K562 (cell line): ENCODE data around the gene RHD. TPM values are rescaled to one million over a fixed set of nuclear protein-coding genes. Genes with fewer than 3 reads are reported as not detected.
"Not testable (repeated sequence)": the region's sequence is repeated elsewhere in the genome, so short reads cannot be mapped to it uniquely, and the experiment has no call there.

Experiments
- ATAC-seq: fragments of 200-7000 bp; cut with Tn5 transposase; 3 replicates; pipeline ENCODE4 v1.9.1; 2020; ENCODE audit warnings: moderate library complexity
- BruUV-seq: library from RNA; stranded (reverse); fragments of 400-500 nt; replicated peaks from 2 replicates; lab custom pipeline; 2021; lab: Mats Ljungman, UMichigan
- CTCF ChIA-PET: fragments of 300-600 bp; formaldehyde crosslinking; extraction: SDS; loops from one replicate; lab custom pipeline; 2021; ENCODE audit warnings: low intra/inter-chr PET ratio; lab: Yijun Ruan, JAX
- POLR2A ChIA-PET: fragments of 300-600, 350-650 bp; sonication (Branson Sonifier 250); formaldehyde crosslinking; extraction: SDS; loops from one replicate; lab custom pipeline; 2021; ENCODE audit warnings: antibody characterized with exemption, inconsistent platforms; lab: Yijun Ruan, JAX
- DNase-seq, 4 experiments: peaks; one replicate each; pipeline versions ENCODE4 v3.0.0 to v3.0.0-alpha.2; 2011 to 2018; ENCODE audit warnings: low spot score in 3 of 4, mixed read lengths in 3 of 4; ENCODE audit errors: extremely low read depth in 1 of 4
- FAIRE-seq: peaks from 2 replicates; lab custom pipeline; 2011; peaks lifted over from hg19 to GRCh38; lab: Jason Lieb, UNC
- H2AFZ ChIP-seq: 2 replicates; pipeline ENCODE4 v1.6.0; 2011; ENCODE audit warnings: low read depth, low read length, control low read depth, inconsistent platforms
- H3K27ac ChIP-seq: fragments of 200-600 bp; 3 replicates; pipeline ENCODE4 v1.8.0; 2011; ENCODE audit warnings: low read depth, mild to moderate bottlenecking, control low read depth, inconsistent platforms, low read length, moderate library complexity, mixed read lengths; ENCODE audit errors: extremely low read depth
- H3K27me3 ChIP-seq, 2 experiments: fragments of 300-600 bp in 1 of 2; 2 replicates in 1 of 2; 3 replicates in 1 of 2; pipeline versions ENCODE4 v1.6.0 to v1.8.0; 2011; ENCODE audit warnings: inconsistent platforms in 2 of 2, low read length in 2 of 2, mild to moderate bottlenecking in 1 of 2, mixed read lengths in 1 of 2, moderate library complexity in 1 of 2; ENCODE audit not compliant: control insufficient read depth in 2 of 2, insufficient read depth in 2 of 2
- H3K36me3 ChIP-seq: fragments of 300-600 bp; 3 replicates; pipeline ENCODE4 v1.8.0; 2011; ENCODE audit warnings: mild to moderate bottlenecking, low read length, inconsistent platforms; ENCODE audit not compliant: control insufficient read depth, insufficient read depth
- H3K4me1 ChIP-seq, 2 experiments: fragments of 200-600 bp in 1 of 2; replicated peaks in 1 of 2; 2 replicates in 1 of 2; 3 replicates in 1 of 2; pipeline versions ENCODE4 v1.5.1 to v1.8.0; 2011; ENCODE audit warnings: inconsistent platforms in 2 of 2, low read length in 2 of 2, mild to moderate bottlenecking in 1 of 2, mixed read lengths in 1 of 2, moderate library complexity in 1 of 2; ENCODE audit not compliant: control insufficient read depth in 2 of 2, insufficient read depth in 2 of 2
- H3K4me2 ChIP-seq: 2 replicates; pipeline ENCODE4 v1.6.1; 2011; ENCODE audit warnings: low read length, control low read depth, inconsistent platforms, mixed read lengths; ENCODE audit not compliant: insufficient read depth
- H3K4me3 ChIP-seq: fragments of 200-600 bp; sonication (generic), shearing (Covaris generic); 2 replicates; pipeline ENCODE4 v1.5.1; 2016; ENCODE audit warnings: control low read depth, inconsistent platforms
- H3K79me2 ChIP-seq: fragments of 200-600 bp; 3 replicates; pipeline ENCODE4 v1.8.0; 2011; ENCODE audit warnings: low read length, inconsistent platforms; ENCODE audit not compliant: control insufficient read depth, insufficient read depth
- H3K9ac ChIP-seq, 2 experiments: 2 replicates each; pipeline versions ENCODE4 v1.6.0 to v1.6.1; 2011; ENCODE audit warnings: low read depth in 2 of 2, low read length in 2 of 2, control low read depth in 1 of 2, inconsistent platforms in 1 of 2, mild to moderate bottlenecking in 1 of 2, mixed read lengths in 1 of 2; ENCODE audit not compliant: insufficient read depth in 1 of 2
- H3K9me1 ChIP-seq: one replicate; pipeline ENCODE4 v1.6.0; 2011; ENCODE audit warnings: inconsistent platforms, mild to moderate bottlenecking, low read length, moderate library complexity; ENCODE audit not compliant: control insufficient read depth, insufficient read depth
- H3K9me3 ChIP-seq: replicated peaks from 2 replicates; pipeline ENCODE4 v1.5.1; 2011; ENCODE audit warnings: low read depth, low read length, inconsistent platforms; ENCODE audit not compliant: control insufficient read depth, insufficient read depth
- H4K20me1 ChIP-seq: replicated peaks from 2 replicates; pipeline ENCODE4 v1.6.1; 2011; ENCODE audit warnings: low read length, inconsistent platforms, mixed read lengths; ENCODE audit not compliant: control insufficient read depth, insufficient read depth
- ATF7 ChIP-seq: fragments of 450-650 bp; IDR thresholded peaks from 2 replicates; pipeline ENCODE4 v1.7.1; 2014; ENCODE audit warnings: mild to moderate bottlenecking, moderate library complexity
- BHLHE40 ChIP-seq: IDR thresholded peaks from 2 replicates; pipeline ENCODE4 v1.6.1; 2011; ENCODE audit warnings: low read length, improper control_type of control experiment
- CXXC5 ChIP-seq: fragments of 250-450 bp; sonication (Bioruptor Pico); IDR thresholded peaks from 2 replicates; pipeline ENCODE4 v1.8.0; 2022; ENCODE audit warnings: inconsistent platforms, mild to moderate bottlenecking, moderate library complexity
- FOSL1 ChIP-seq: fragments of 200-800 bp; sonication (Bioruptor generic); conservative IDR thresholded peaks from 2 replicates; pipeline ENCODE4 v1.6.1; 2016; ENCODE audit warnings: missing genetic modification characterization, missing compliant biosample characterization
- JUN ChIP-seq, 2 experiments: sonication (generic) in 1 of 2; formaldehyde crosslinking in 1 of 2; IDR thresholded peaks; 2 replicates each; pipeline versions ENCODE4 v1.6.1 to v1.8.0; 2012 to 2022; ENCODE audit warnings: borderline replicate concordance in 2 of 2, mild to moderate bottlenecking in 2 of 2, improper control_type of control experiment in 1 of 2, low read depth in 1 of 2, low read length in 1 of 2, missing genetic modification reagents in 1 of 2
- JUND ChIP-seq, 2 experiments: IDR thresholded peaks; 2 replicates in 1 of 2; 3 replicates in 1 of 2; pipeline ENCODE4 v1.6.1; 2011; ENCODE audit warnings: borderline replicate concordance in 2 of 2, low read depth in 2 of 2, low read length in 2 of 2, improper control_type of control experiment in 1 of 2, missing biosample characterization in 1 of 2, missing genetic modification characterization in 1 of 2, missing genetic modification reagents in 1 of 2
- YY1 ChIP-seq, 3 experiments: IDR thresholded peaks; 2 replicates each; pipeline ENCODE4 v1.6.1; 2011; ENCODE audit warnings: low read length in 2 of 3, mild to moderate bottlenecking in 2 of 3, moderate library complexity in 2 of 3, borderline replicate concordance in 1 of 3, control low read depth in 1 of 3, low read depth in 1 of 3; ENCODE audit not compliant: insufficient read depth in 3 of 3, insufficient replicate concordance in 2 of 3, control insufficient read depth in 1 of 3, insufficient read length in 1 of 3; ENCODE audit errors: extremely low read depth in 1 of 3
- WGBS: fragments of 100-300 bp; shearing (Covaris generic); methylation state at CpG from one replicate; pipeline ENCODE4 v1.1.6; 2016; ENCODE audit warnings: low coverage, mixed read lengths; ENCODE audit not compliant: insufficient coverage; ENCODE audit errors: missing lambda C conversion rate; 5-methylcytosine and 5-hydroxymethylcytosine counted together
- in situ Hi-C: fragments of 300-500 bp; cut with MboI; formaldehyde crosslinking; loops from 4 replicates; pipeline ENCODE4 v1.15.0; 2018; ENCODE audit warnings: inconsistent platforms, mixed read lengths
- intact Hi-C: fragments of 100-400 bp; cut with micrococcal nuclease; formaldehyde crosslinking; loops from 2 replicates; pipeline ENCODE4 v1.14.2; 2022
- polyA plus RNA-seq, 8 experiments: library from polyadenylated mRNA; depleted of rRNA in 4 of 8; stranded (reverse) in 5 of 8; unstranded in 3 of 8; fragments of >200 nt; fragmentation: Nextera tagmentation in 2 of 8; fragmentation: Illumina TruSeq in 1 of 8; extraction: Ambion mirVana in 2 of 8; extraction: Trizol in 1 of 8; gene quantifications; 2 replicates each; pipeline versions ENCODE4 v1.2.1 to v1.2.3, GENCODE V29; 2011 to 2014; ENCODE audit warnings: inconsistent platforms in 1 of 8, missing spikeins in 1 of 8
- total RNA-seq, 7 experiments: library from RNA; depleted of rRNA in 6 of 7; stranded (reverse); fragments of >200 nt in 6 of 7; fragmentation: Illumina TruSeq in 2 of 7; extraction: Trizol in 2 of 7; gene quantifications; 2 replicates each; pipeline versions ENCODE4 v1.2.1 to v1.2.3, GENCODE V29; 2011 to 2021; ENCODE audit warnings: low replicate concordance in 1 of 7
- TF ChIP-seq, protein P1 (sequence below): fragments of 450-650 bp; IDR thresholded peaks from 2 replicates; pipeline ENCODE4 v1.6.1; 2017; ENCODE audit warnings: antibody characterized with exemption, mild to moderate bottlenecking
- TF ChIP-seq, protein P2 (sequence below), 2 experiments: fragments of 450-650 bp in 1 of 2; sonication (generic) in 1 of 2; formaldehyde crosslinking in 1 of 2; IDR thresholded peaks in 1 of 2; conservative IDR thresholded peaks in 1 of 2; 2 replicates each; pipeline versions ENCODE4 v1.6.1 to v1.8.1; 2016 to 2023; ENCODE audit warnings: mild to moderate bottlenecking in 2 of 2, moderate library complexity in 2 of 2, inconsistent platforms in 1 of 2, missing genetic modification reagents in 1 of 2
- TF ChIP-seq, protein P3 (sequence below): IDR thresholded peaks from 2 replicates; pipeline ENCODE4 v1.6.1; 2014; ENCODE audit warnings: antibody characterized with exemption

Gene RHD
- total and polyA plus RNA-seq, 9 of the 15 experiments (the other 6 are each of a cell fraction or from before 2014, with no cell fraction given): 8.8 to 32.4 (median 15.0) TPM

DNA sequence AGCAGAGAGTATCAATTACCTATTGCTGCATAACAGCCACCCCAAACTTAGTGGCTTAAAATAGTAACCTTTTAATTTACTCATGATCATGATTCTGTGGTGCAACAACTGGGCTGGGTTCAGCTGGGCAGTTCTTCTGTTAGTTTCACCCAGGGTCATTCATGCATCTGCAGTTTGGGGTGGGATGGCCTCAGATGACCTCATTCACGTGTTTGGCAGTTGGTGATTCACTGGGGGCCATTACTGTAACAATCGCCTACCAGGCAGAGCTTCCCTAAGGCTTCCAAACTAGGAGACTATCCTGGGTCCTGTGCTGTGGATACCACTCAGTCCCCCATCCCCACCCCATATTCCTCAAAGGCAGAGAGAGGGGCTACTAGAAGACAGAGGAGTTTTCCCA is 6.0 kb downstream of the RHD start:
- Histone ChIP-seq H3K79me2 (peaks cover 33% of the 10 kb centered on the region), H3K9ac (peak overlapping the region in 1 of 2 experiments; percentile 25; a peak in 1 of 4 replicates), H3K4me1 (peaks cover 4 to 23% of the 10 kb centered on the region in 2 experiments; a peak in 4 of 5 replicates), H3K27ac (peak overlapping the region; percentile 76)
- H3K36me3 ChIP-seq; H3K4me2 ChIP-seq; H3K9me1 ChIP-seq; POLR2A ChIA-PET; H3K9me3 ChIP-seq; H3K4me3 ChIP-seq; in situ Hi-C loops; H3K27me3 ChIP-seq; H4K20me1 ChIP-seq; BruUV-seq; H2AFZ ChIP-seq; intact Hi-C loops; CTCF ChIA-PET; TF ChIP-seq JUN (CRISPR knock-in tag; IDR thresholded peaks at IDR 0.05; ENCODE audit: borderline replicate concordance): not testable (repeated sequence)
- WGBS: 0% methylated on average over 2 of the region's 2 CpGs
- TF ChIP-seq, protein P1, sequence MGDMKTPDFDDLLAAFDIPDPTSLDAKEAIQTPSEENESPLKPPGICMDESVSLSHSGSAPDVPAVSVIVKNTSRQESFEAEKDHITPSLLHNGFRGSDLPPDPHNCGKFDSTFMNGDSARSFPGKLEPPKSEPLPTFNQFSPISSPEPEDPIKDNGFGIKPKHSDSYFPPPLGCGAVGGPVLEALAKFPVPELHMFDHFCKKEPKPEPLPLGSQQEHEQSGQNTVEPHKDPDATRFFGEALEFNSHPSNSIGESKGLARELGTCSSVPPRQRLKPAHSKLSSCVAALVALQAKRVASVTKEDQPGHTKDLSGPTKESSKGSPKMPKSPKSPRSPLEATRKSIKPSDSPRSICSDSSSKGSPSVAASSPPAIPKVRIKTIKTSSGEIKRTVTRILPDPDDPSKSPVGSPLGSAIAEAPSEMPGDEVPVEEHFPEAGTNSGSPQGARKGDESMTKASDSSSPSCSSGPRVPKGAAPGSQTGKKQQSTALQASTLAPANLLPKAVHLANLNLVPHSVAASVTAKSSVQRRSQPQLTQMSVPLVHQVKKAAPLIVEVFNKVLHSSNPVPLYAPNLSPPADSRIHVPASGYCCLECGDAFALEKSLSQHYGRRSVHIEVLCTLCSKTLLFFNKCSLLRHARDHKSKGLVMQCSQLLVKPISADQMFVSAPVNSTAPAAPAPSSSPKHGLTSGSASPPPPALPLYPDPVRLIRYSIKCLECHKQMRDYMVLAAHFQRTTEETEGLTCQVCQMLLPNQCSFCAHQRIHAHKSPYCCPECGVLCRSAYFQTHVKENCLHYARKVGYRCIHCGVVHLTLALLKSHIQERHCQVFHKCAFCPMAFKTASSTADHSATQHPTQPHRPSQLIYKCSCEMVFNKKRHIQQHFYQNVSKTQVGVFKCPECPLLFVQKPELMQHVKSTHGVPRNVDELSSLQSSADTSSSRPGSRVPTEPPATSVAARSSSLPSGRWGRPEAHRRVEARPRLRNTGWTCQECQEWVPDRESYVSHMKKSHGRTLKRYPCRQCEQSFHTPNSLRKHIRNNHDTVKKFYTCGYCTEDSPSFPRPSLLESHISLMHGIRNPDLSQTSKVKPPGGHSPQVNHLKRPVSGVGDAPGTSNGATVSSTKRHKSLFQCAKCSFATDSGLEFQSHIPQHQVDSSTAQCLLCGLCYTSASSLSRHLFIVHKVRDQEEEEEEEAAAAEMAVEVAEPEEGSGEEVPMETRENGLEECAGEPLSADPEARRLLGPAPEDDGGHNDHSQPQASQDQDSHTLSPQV: 0 out of 2 replicates have a peak, but pooled peaks have one; percentile 40
- TF ChIP-seq, protein P2, sequence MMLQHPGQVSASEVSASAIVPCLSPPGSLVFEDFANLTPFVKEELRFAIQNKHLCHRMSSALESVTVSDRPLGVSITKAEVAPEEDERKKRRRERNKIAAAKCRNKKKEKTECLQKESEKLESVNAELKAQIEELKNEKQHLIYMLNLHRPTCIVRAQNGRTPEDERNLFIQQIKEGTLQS (IDR thresholded peaks at IDR 0.05): peak; percentile 73
- TF ChIP-seq, protein P2 (CRISPR knock-in tag; conservative IDR thresholded peaks at IDR 0.05): not testable (repeated sequence)
- TF ChIP-seq FOSL1 (peak; percentile 75), YY1 (IDR thresholded peaks at IDR 0.05; ENCODE audit: borderline replicate concordance in 1 of 3, control insufficient read depth in 1 of 3, extremely low read depth in 1 of 3, insufficient read depth in 3 of 3, insufficient read length in 1 of 3, insufficient replicate concordance in 2 of 3, low read depth in 1 of 3, low read length in 2 of 3) (peak in 1 of 3 experiments; percentile 48), JUN (IDR thresholded peaks at IDR 0.05; ENCODE audit: borderline replicate concordance, low read depth, low read length) (0 out of 2 replicates have a peak, but pooled peaks have one; percentile 34), ATF7 (peak; percentile 62; the same call in 1 of the 2 replicates), BHLHE40 (peak; percentile 75), CXXC5 (0 out of 2 replicates have a peak, but pooled peaks have one; percentile 19), JUND (IDR thresholded peaks at IDR 0.05; ENCODE audit: borderline replicate concordance, low read depth, low read length) (peak; percentile 66), JUND (tag; IDR thresholded peaks at IDR 0.05; ENCODE audit: borderline replicate concordance, low read depth, low read length) (peak; percentile 51; the same call in 2 of the 3 replicates)
- TF ChIP-seq, protein P3, sequence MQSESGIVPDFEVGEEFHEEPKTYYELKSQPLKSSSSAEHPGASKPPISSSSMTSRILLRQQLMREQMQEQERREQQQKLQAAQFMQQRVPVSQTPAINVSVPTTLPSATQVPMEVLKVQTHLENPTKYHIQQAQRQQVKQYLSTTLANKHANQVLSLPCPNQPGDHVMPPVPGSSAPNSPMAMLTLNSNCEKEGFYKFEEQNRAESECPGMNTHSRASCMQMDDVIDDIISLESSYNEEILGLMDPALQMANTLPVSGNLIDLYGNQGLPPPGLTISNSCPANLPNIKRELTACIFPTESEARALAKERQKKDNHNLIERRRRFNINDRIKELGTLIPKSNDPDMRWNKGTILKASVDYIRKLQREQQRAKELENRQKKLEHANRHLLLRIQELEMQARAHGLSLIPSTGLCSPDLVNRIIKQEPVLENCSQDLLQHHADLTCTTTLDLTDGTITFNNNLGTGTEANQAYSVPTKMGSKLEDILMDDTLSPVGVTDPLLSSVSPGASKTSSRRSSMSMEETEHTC: peak; percentile 38; the same call in 1 of the 2 replicates
- DNase-seq: peak in 1 of 4 experiments; percentile 49
- peak; percentile 16 for ATAC-seq
- FAIRE-seq: peak; percentile 40
